ENCODE results near the gene SLC26A11. TPM values are rescaled to one million over a fixed set of nuclear protein-coding genes. Genes with fewer than 3 reads are reported as not detected.

SLC26A11 gene
- total RNA-seq, 1 experiment from 2014 or later = 17.7 TPM

GRCh38 chr17:80208050-80208449 lies 12.2 kb upstream of the SLC26A11 start:
- CTCF ChIA-PET = no interaction called here
- intact Hi-C loops (cut with micrococcal nuclease) = no loop called here

More at GRCh38 chr17:80208050-80208449, 12.2 kb upstream of the SLC26A11 start:
- H3K36me3 ChIP-seq (ENCODE audit: control insufficient read depth in 1 of 2, insufficient read depth in 2 of 2, low read length in 2 of 2) = peaks cover 14 to 22% of the 10 kb centered on the region in 2 experiments; a peak in 3 of 4 replicates
- no peak overlapping the region for H3K4me2 ChIP-seq (ENCODE audit: low read length)
- ATAC-seq (no peak), DNase-seq (ENCODE audit: low read depth, low spot score) (no peak)
- ChIA-PET RAD21 (ENCODE audit: low non-redundant PET in 1 of 2, low total read pairs in 2 of 2, uncharacterized antibody in 2 of 2, unreplicated experiment in 2 of 2) (no interaction called here), POLR2A (no interaction called here)
- H4K20me1 ChIP-seq (ENCODE audit: insufficient read depth) = no peaks in the 10 kb centered on the region
- H3K9me2 ChIP-seq (ENCODE audit: insufficient read depth) = no peaks in the 10 kb centered on the region
- H3K27ac ChIP-seq (ENCODE audit: low read depth, low read length) = no peak overlapping the region
- no TSS peak for BruUV-seq (replicated peaks)
- no peaks in the 10 kb centered on the region for H3K9me3 ChIP-seq (ENCODE audit: control insufficient read depth in 1 of 2, insufficient read depth in 1 of 2, low read depth in 1 of 2, low read length in 2 of 2)
- H3K4me1 ChIP-seq (ENCODE audit: control insufficient read depth in 1 of 2, insufficient read depth in 2 of 2, low read length in 2 of 2) = peaks cover 0 to 7% of the 10 kb centered on the region in 2 experiments; a peak in 1 of 4 replicates
- no peaks in the 10 kb centered on the region for H3K79me2 ChIP-seq (ENCODE audit: insufficient read depth, low read length)
- H3K27me3 ChIP-seq (ENCODE audit: insufficient read depth, low read length) = no peaks in the 10 kb centered on the region
- no peak overlapping the region for H2AFZ ChIP-seq (ENCODE audit: low read depth, low read length, poor library complexity, severe bottlenecking)
- no peak overlapping the region for H3K9ac ChIP-seq (ENCODE audit: low read length)
- TF ChIP-seq SP1 (IDR thresholded peaks at IDR 0.05; ENCODE audit: low read depth) (no peak), JUND (IDR thresholded peaks at IDR 0.05) (no peak), ZNF274 (IDR thresholded peaks at IDR 0.05; ENCODE audit: low read depth, low read length) (no peak), EGR1 (IDR thresholded peaks at IDR 0.05; ENCODE audit: low read depth) (no peak), POLR2AphosphoS5 (IDR thresholded peaks at IDR 0.05; ENCODE audit: low read depth, low read length) (no peak), ELF1 (IDR thresholded peaks at IDR 0.05; ENCODE audit: borderline replicate concordance, low read depth) (no peak), CEBPB (IDR thresholded peaks at IDR 0.05; ENCODE audit: low read depth) (no peak), EZH2 (IDR thresholded peaks at IDR 0.05) (no peak), ZBTB33 (IDR thresholded peaks at IDR 0.05; ENCODE audit: extremely low read depth, insufficient replicate concordance, low read length) (no peak), TCF7L2 (IDR thresholded peaks at IDR 0.05; ENCODE audit: borderline replicate concordance, extremely low read depth, insufficient read depth, insufficient read length) (no peak), RAD21 (IDR thresholded peaks at IDR 0.05; ENCODE audit: low read depth) (no peak), MAX (IDR thresholded peaks at IDR 0.05) (no peak), SRF (IDR thresholded peaks at IDR 0.05; ENCODE audit: low read depth) (no peak)
- no peak overlapping the region for H3K4me3 ChIP-seq (replicated peaks in 1 of 2; ENCODE audit: low read depth in 1 of 2, low read length in 2 of 2)

All from HCT116 (cell line).